ENCODE measurements around the gene WIPF1.

The WIPF1 gene

DNA sequence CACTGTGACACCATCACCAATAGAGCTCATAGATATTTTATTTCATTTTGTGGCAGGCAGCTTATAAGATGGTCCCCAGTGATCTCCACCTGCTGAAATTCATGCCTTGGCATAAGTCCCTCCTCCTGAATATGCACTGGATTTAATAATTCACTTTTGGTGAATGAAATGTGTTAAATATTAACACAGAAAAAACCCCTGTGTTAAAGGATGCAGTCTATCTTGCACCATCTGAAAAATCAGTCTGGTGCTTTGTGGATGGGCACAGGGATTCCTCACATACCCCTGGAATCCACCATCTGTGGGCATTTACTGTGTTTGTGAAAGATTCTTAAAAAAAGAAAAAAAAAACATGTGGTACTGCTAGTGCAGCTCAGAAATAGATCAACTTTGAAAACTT, 26.1 kb upstream of the WIPF1 start:
- H3K4me3 ChIP-seq (ENCODE audit: low read depth, low read length), result no peak overlapping the region
- no peak for DNase-seq (ENCODE audit: low read depth)

DNA sequence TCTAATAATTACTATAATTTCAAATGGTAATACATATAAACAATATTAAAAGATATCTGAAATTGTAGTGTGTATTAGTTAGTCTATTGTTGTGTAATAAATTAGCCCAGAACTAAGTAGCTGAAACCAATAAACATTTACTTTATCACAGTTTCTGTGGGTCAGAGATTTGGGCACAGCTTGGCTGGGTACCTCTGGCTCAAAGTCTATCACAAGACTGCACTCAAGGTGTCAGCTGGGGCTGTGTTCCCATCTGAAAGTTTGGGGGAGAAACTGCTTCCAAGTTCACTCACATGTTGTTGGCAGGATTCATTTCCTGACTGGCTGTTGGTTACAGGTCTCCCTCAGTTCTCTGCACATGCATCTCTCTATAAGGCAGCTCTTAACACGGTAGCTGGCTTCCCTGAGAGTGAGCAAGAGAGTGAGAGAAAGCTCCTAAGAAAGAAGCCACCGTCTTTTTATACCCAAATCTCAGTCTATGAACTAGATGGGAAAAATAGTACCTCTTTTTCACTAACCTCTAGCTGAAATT, 25.6 kb upstream of the WIPF1 start:
- no peak overlapping the region for H3K4me3 ChIP-seq (ENCODE audit: low read depth, low read length)

DNA sequence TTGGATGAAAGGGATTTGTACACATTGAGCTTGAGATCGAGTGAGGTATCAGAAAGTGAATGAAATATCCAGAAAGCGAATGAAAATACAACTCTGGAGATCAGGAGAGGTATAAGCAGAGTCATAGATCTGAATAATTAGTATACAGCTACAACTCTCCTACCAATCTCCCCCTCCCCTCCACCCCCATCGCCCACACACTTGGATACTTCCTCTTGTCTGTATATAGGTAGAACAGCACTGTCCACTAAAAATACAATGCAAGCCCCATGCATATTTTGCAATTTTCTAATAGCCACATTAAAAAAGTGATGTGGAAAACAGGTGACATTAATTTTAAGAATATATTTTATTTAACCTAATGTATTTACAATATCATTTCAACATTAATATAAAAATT, 23.7 kb upstream of the WIPF1 start:
- H3K4me3 ChIP-seq (ENCODE audit: low read depth, low read length), result no peak overlapping the region
- DNase-seq (ENCODE audit: low read depth), result no peak

More for the DNA sequence above, 25.6 kb upstream of the WIPF1 start:
- DNase-seq (ENCODE audit: low read depth), result no peak

DNA sequence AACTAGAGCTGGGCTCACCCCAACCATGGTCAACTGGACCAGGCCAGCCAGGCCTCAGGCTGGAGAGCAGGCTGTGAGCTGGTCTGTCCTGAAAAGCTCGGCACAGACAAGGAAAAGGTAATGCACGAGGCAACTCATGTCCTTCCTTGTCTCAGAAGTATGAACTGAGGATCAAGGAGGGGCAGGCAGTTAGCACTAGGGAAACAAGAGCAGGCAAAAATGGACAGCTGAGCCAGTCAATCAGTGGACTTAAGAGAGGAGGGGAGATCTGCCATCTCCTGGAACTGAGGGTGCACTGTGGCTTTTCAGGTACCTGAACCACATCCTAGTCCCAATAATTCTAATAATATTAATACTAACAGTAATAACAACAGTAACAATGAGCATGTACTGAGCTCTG, 20.6 kb upstream of the WIPF1 start:
- no peak for DNase-seq (ENCODE audit: low read depth)
- no peak overlapping the region for H3K4me3 ChIP-seq (ENCODE audit: low read depth, low read length)

DNA sequence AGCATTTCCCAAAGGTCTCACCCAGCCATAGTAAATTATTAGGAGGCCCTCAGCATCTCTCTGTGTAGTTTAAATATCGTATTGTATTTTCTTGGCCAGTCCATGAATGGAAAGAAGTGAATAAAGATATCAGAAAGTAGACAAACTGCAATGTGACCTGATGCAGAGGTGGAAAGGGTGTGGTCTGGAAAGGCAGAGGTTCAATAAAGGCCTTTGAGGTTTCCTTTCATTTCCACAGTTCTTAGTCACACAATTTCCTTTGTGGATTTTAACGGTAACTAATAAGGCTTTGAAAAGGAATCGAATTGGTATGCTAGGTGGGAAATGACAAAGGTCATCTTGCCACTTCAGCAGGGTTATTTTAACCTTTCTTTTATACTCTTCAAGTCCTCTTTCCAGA, 20.1 kb upstream of the WIPF1 start:
- H3K4me3 ChIP-seq (ENCODE audit: low read depth, low read length), result no peak overlapping the region
- no peak for DNase-seq (ENCODE audit: low read depth)

DNA sequence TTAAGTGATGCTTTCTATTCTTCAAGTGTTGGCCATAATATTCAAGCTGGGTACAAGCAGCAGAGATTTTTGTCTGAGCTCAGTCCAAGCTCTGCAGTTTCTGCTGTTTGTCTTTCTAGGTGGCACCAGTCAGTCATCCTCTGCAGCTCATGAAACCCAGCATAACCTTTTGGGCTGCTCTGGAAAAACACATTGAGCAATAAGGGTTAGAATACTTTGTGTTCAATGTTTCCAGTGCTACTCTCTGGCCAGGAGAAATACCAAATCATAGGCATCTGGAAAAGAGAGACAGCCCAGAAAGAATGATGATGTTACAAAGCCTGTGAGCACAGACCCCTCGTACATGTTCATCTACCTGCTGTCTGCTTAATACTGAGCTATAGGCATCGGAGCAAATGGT, 19.5 kb upstream of the WIPF1 start:
- DNase-seq (ENCODE audit: low read depth), result no peak
- no peak overlapping the region for H3K4me3 ChIP-seq (ENCODE audit: low read depth, low read length)

DNA sequence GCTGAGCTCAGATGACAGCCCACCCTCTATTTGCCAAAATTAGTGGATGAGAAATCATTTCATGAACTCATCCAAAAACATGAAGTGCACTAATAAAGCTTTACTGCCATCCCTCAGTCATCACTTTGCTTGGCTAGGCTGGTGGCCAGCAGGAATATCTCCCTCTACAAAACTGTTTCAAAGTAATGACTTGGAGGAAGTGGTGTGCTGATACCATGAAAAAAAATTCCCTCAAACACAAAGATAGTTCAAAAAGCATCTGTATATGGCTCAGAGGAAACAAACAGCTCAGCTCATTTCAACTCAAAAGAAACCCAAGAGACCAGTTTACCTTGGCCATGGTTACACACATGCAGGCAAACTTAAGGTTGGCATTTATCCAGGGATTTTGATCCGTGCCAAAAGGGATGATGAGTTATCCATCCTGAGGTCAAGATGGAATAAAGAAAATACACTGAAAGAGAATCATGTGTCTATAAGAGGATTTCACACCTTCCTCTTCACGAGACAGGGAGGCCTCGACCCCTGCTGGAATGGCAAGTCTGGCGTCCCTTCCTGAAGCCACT, 18.4 kb upstream of the WIPF1 start:
- peak; percentile 84 for DNase-seq (ENCODE audit: low read depth)
- H3K4me3 ChIP-seq (ENCODE audit: low read depth, low read length), result no peak overlapping the region

DNA sequence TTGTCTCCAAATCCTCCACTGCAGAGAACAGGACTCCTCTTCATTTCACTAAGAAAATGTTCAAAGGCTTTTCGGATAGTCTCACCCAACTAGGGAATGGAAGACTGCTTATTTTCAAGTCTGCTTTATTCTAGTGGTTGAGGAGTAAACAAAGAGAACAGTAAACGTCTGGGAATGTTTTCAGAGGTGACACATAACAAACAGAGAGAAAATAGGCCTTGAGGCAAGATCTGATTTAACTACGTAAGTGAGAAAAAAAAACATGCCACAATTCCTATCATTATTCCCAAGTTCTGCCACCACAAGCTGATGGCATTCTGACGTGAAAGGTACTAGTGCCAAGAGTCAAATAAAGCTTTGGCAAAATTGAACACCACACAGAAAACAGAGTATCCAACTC, 16.7 kb upstream of the WIPF1 start:
- DNase-seq (ENCODE audit: low read depth), result no peak
- H3K4me3 ChIP-seq (ENCODE audit: low read depth, low read length), result no peak overlapping the region

DNA sequence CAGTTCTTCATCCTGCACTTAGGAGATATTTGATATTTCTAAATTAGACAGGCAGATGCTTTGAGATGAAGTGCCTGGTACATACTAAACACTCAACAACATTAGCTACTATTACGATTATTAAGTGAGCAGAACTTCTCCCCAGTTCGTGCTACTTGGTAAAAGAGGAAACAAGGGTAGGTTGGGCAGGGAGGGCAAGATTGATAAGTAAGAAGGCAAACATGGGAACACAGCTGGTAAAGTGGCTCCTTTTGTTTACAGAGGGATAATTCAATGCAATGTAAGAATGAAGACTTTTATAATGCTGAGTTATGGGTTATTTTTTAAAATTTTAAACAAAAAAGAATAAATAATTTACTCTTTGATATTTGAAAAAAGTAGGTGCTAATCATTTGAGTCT, 15.9 kb upstream of the WIPF1 start:
- DNase-seq (ENCODE audit: low read depth), result no peak

DNA sequence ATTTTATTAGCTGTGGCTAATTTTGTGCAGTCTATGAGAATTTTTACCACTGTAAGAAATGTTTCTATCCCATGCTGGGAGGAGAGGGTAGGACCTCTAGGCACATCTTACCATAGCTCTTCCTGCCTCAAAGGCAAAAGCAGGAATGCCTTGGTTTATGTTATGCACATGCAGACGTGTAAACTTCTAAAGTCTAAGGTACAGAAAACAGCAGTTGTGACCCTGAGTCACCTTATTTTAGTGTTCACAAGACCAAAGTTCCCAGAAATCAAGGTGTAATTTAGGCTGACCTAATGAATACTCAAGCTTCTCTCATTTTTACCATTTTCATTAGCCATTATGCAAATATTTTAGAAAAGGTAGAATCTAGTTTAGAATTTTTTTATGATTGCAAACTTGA, 15.4 kb upstream of the WIPF1 start:
- no peak for DNase-seq (ENCODE audit: low read depth)
- no peak overlapping the region for H3K4me3 ChIP-seq (ENCODE audit: low read depth, low read length)

More for the DNA sequence above, 15.9 kb upstream of the WIPF1 start:
- no peak overlapping the region for H3K4me3 ChIP-seq (ENCODE audit: low read depth, low read length)

DNA sequence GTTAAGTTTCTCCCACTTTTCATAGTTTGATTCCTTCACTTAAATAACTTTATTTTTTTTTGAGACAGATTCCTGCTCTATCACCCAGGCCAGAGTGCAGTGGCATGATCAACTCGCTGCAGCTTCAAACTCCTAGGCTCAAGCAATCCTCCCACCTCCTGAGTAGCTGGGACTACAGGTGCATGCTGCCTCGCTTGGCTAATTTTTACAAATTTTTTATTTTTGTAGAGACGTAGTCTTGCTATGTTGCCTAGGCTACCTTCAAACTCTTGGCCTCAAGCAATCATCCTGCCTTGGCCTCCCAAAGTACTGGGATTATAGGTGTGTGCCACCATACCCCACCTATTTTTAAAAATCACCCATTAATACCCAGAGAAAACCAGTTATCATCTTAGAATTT, 14.2 kb upstream of the WIPF1 start:
- no peak overlapping the region for H3K4me3 ChIP-seq (ENCODE audit: low read depth, low read length)
- DNase-seq (ENCODE audit: low read depth), result no peak

DNA sequence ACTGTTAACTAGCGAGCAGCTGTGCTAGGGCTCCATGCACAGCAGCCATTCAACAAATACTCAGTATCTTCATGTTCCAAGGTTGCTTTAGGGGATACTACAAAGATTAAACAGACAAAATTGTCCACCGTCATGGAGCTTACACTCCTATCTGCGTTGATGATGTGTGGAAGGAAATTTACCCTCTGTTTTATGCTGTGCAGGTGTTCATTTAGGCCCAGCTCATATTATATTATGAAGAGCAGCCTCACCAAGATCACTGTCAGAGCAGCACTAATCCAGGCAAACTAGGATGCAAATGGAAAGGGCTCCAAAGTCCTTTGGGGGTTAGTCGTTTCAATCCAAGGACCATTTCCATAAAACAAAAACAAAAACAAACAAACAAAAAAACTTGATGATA, 13.4 kb upstream of the WIPF1 start:
- H3K4me3 ChIP-seq (ENCODE audit: low read depth, low read length), result no peak overlapping the region
- DNase-seq (ENCODE audit: low read depth), result no peak

DNA sequence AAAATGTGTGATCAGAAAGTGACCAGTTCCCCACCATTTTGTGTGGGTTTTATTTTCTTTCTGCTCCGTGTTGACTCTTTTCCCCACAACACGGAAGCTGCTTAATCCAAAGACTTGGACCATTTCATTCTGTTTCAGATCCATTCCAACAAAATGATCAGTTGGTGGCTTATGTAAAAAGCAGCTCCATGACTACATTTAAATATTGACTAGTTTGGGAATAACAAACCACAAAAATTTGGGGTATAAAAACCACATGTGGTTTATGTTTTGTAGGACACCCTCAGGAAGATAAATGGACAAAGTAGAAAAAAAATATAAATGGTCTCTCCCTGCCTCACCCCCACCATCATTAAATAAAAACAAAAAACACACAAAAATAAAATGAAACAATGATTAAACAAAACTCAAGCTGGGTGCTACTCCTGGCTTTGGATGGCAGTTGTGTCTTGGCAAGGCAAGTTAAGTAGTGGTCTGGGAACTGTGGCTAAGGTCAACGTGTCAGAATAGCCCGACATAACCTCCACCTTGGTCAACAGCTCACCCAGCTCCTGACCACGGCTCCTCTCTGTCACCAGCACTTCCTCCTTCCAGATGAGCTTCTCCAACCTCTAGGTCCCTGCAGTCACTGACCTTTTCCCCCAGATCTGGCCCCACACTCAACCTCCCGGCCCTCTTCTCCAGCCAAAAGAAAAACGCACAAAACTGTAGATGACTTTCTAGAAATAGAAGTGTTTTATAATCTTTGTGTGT, 12.8 kb upstream of the WIPF1 start:
- no peak for DNase-seq (ENCODE audit: low read depth)
- H3K4me3 ChIP-seq (ENCODE audit: low read depth, low read length), result no peak overlapping the region

DNA sequence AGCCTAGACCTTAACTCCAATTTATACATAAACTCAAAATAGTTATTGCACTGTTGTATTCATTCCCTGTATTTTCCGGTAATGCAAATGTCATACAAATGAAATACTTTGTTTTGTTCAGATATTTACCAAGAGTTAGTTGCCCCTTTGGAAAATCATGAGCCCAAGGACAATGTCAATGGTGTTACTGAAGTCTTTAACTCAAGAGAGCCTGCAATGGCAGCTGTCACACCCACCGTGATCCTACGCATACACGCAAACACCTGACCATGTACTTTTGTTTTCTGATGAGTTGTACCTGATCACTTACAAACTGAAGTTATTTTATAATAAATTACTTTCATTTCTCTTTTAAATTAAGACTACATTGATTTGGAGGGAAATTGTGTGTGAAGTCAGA, 11.7 kb upstream of the WIPF1 start:
- no peak for DNase-seq (ENCODE audit: low read depth)

DNA sequence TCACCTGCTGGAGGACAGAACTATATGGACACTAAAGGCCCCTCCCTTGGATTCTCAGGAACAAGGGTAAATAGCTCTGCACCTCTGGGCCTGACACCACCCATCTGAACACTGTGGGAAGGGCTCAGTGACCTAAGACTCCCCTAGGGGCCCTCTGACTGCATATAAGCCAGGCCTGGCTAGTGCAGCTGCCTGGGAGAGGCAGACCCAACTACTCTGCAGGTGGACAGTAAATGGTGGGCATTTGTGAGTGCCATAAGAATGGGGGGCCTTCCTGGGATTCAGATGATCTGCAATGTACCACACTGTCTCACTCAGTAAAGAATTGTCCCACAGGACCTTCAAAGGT, 11.2 kb upstream of the WIPF1 start:
- H3K4me3 ChIP-seq (ENCODE audit: low read depth, low read length), result no peak overlapping the region
- DNase-seq (ENCODE audit: low read depth), result no peak

More for the DNA sequence above, 11.7 kb upstream of the WIPF1 start:
- no peak overlapping the region for H3K4me3 ChIP-seq (ENCODE audit: low read depth, low read length)

DNA sequence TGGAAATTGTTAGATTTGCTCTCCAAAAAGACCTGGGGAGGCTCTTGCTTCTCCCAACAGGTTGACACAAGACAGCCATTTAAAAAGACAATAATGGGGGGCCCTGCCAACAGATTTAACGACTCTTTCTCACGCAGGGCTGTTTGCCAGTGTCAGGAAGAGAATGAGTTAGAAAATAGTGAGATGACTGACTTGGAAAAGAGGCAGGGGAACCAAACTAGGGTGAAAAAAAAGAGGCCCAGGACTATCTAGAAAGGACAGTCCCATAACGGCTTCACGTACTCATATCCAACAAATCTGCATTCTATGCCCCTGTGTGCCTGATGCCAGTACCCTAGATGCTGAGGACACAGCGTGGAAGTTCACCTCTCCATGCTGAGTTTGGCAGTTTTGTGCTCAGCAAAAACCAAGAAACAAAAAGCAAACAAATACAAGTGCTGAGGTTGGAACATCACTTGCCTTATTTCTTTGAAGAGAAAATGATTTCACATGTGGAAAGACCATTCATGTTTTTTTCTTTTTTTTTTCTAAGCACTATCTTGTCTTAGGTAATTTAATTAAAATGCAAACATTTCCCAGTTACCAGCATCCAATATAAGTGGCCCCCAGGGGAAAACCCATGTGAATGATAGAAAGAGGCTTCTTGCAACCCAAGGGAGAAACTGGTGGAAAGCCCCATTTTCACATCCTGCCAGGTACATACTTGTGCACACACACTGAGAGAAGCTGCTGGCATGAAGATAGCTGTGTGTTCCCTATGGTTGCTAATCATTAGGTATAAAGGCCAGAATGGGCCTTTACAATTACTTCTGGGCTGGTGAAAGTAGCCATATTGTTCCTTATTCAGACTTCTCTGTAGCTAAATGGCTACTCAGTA, 10.6 kb upstream of the WIPF1 start:
- DNase-seq (ENCODE audit: low read depth), result no peak

DNA sequence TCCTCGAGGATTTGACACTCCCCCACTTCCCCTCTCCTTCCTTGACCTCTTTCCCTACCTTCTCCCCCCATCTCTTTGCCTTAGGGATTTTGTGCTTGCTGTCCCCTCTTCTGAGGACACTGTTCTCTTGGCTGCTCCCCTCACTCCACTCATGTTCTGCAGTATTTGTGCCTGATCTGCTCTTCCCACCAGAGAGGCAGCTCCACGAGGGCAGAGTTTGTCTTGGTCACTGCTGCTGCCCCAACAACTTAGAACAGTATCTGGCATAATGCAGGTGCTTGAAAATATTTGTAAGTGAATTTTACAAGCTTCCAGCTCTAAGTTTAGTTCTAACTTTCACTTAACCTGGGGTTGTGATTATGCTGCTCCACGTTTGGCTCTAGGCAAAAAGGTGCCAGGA, 10.0 kb upstream of the WIPF1 start:
- H3K4me3 ChIP-seq (ENCODE audit: low read depth, low read length), result no peak overlapping the region
- DNase-seq (ENCODE audit: low read depth), result no peak

More for the DNA sequence above, 10.6 kb upstream of the WIPF1 start:
- no peak overlapping the region for H3K4me3 ChIP-seq (ENCODE audit: low read depth, low read length)

DNA sequence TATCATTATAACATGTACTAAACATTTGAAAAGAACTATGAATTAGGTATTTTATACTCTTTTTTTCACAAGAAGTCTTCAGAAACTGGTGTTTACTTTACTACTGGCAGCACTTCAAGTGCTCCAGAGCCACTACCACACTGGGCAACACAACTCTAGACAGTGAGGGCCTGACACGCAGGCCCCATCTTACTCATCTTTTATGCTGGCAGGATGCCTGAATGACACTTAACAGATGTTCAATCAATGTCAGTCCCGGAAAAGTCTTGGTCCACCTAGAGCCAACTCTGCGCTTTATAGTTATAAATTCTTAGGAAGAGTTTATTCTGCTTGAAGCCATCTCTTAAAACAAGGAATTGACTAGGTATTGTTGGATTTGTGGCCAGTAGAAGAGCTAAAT, 8.7 kb upstream of the WIPF1 start:
- peak; percentile 93 for DNase-seq (ENCODE audit: low read depth)

DNA sequence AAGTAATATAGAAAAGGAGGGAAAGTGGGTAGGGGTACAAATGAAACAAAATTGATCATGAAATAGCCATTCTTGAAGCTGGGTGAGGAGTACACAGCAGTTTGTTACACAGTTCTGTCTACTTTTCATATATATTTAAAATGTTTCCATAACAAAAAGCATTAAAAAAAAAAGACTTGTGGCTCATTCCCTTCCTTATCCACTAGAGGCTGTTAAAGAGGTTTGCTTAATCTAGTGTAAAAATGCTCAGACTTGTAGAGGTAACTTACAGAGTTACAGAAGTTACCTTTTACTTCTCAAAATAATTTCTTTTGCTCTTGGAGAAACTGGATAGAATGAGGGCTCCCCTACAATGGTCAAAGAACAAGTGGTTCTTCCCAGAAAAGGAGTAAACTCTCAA, 8.1 kb upstream of the WIPF1 start:
- no peak for DNase-seq (ENCODE audit: low read depth)
- H3K4me3 ChIP-seq (ENCODE audit: low read depth, low read length), result no peak overlapping the region

More for the DNA sequence above, 8.7 kb upstream of the WIPF1 start:
- no peak overlapping the region for H3K4me3 ChIP-seq (ENCODE audit: low read depth, low read length)

DNA sequence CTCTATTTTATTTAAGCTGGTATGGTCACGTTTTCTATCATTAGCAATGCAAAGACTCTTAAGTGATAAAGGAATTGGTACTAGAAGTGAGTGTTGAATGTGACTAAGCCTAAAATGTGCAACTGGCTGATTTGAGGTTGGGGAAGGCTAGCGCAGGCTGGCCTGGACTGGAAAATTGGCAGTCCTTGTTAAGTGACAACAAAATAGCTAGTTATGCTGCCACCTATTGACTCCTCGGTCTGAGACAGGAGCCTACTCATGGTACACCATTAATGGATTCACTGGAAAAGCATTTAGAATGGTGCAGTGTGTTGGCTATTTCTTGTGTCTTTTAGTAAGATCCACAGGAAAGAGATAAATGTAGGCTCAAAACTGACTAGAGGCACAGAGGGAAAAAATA, 5.7 kb upstream of the WIPF1 start:
- H3K4me3 ChIP-seq (ENCODE audit: low read depth, low read length), result no peak overlapping the region
- DNase-seq (ENCODE audit: low read depth), result no peak

Measured in skeletal muscle cell (primary cell).